ENCODE results near the gene TMEM163.

GRCh38 chr2:134558208-134558830 lies 160.5 kb downstream of the TMEM163 start:
- no peak for TF ChIP-seq CTCF (IDR thresholded peaks at IDR 0.05; ENCODE audit: poor library complexity)
- no peak for TF ChIP-seq EZH2phosphoT487 (IDR thresholded peaks at IDR 0.05; ENCODE audit: low read depth, severe bottlenecking, unreplicated experiment)

Data from hepatocyte (in vitro differentiated cells).